GM18907 (cell line): ENCODE results near the gene MSI2.

Experiments used
- ATAC-seq: cut with Tn5 transposase; IDR thresholded peaks from one replicate; pipeline ENCODE4 v1.9.1; 2021; ENCODE audit warnings: mild to moderate bottlenecking, moderate library complexity; ENCODE audit not compliant: unreplicated experiment

MSI2 gene

GRCh38 chr17:57363580-57363979, 107.3 kb downstream of the MSI2 start:
- ATAC-seq = no peak

- no peak for ATAC-seq
Measured at GRCh38 chr17:57363998-57364643, 107.8 kb downstream of the MSI2 start.

- no peak for ATAC-seq
Measured at GRCh38 chr17:57365420-57365819, 109.1 kb downstream of the MSI2 start.

GRCh38 chr17:57366177-57366557, 109.8 kb downstream of the MSI2 start:
- ATAC-seq = no peak

DNA sequence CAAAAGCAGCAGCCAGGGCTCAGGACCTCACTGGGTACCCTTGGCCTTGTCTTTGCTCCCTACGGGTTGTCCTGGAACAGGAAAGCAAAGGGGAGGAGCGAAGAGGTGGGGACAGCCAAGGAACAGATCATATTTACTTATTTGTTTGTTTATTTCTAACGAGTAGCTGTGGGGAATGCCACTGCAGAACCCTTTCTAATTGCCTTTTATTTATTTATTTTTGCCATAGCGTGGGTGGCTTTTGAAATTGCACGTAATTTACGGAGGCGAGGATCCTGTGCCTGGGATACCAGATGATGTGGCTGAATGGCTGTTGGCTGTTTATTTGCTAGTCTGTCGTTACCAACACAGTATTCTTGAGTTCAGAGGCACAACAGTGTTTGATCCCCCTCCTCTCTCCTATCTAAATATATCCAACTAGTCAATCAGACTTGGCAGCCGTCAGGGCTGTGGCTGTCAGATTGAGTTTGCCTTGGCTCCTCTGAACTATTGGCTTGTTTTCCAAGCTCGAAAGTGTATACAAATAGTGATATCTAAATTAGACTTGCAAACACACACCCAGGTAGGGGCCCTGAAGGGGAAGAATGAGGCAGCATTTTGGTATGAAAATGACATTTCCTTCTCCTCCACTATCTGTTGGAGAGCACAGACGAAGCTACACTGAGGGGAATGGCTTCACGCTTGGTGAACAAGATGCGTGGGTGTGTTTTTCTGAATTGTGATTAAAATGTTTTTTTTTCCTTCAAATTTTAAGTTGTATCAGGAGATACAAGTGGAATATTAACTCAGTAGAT, 110.4 kb downstream of the MSI2 start:
- no peak for ATAC-seq

- peak; percentile 54 for ATAC-seq
Measured at GRCh38 chr17:57368637-57369336, 112.5 kb downstream of the MSI2 start.

DNA sequence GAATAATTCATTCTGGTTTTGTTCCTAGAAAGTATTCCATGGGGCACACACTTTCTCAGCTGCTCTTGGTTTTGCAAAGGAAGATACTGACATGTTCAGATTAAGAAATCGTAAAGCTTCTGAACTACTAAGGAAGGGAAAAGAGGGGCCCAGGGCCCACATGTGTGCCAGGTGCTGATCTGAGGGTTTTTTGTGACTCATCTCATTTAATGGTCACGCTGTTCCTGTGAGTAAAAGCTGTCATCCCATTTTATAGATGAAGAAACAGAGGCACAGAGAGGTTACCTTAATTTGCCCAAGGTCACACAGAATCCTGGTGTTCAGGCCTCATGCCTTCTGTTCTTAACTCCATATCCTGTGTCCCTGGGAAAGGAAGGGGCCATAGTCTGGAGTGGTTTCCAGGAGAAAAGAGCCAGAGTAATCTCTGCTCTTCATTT, 113.2 kb downstream of the MSI2 start:
- peak; percentile 37 for ATAC-seq

GRCh38 chr17:57370037-57370581, 113.8 kb downstream of the MSI2 start:
- peak; percentile 71 for ATAC-seq

GRCh38 chr17:57370619-57371018, 114.3 kb downstream of the MSI2 start:
- no peak for ATAC-seq

DNA sequence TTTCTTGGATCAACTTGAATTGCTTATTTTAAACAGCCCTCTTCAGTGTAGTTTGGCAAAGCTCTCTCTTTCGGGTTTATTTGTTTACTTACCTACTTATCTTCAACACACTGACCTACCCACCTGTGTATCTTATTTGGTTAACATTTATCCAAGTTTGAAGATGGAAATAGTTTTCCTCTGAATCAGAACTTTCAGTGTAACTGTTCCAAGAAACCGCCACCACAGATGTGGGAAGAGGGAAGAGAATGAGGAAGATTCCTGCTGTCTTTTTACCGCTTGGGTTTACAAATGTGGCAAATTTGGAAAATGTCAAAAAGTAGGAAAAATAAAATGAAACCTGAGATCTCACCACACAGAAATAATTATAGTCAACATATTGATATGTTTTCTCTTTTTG, 115.8 kb downstream of the MSI2 start:
- no peak for ATAC-seq

DNA sequence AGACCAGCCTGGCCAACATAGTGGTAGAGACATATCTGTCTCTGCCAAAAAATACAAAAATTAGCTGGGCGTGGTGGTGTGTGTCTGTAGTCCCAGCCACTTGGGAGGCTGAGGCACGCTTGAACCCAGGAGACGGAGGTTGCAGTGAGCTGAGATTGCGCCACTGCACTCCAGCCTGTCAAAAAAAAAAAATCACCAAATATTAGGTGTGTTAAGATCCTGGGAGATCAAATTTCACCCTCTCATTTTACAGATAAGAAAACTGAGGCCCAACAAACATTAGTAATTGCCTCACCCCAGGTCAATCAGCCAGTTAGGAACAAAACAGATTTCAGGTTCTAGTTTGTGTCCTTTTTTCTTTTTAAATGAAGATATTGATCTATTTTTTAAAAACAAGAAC, 116.7 kb downstream of the MSI2 start:
- ATAC-seq = no peak

DNA sequence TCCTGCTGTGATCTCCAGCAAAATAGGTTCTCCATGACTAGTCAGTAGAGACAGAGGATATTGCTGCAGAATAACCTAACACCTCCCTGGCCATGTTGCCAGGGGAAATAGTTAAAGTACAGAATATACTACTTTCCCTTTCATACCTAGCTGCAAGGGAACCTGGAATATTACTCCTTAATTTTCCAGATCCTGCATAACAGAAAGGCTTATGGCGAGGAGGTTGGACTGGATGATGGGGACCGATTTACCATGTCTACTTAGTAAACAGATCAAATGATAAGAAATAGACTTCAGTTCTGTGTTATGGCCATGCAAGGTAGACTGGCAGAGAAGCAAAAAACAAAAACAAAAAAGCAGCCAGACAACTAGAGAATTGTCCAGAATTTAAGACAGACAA, 117.4 kb downstream of the MSI2 start:
- ATAC-seq = no peak

- no peak for ATAC-seq
Measured at GRCh38 chr17:57375040-57375769, 118.9 kb downstream of the MSI2 start.

GRCh38 chr17:57375770-57376225, 119.5 kb downstream of the MSI2 start:
- no peak for ATAC-seq

- ATAC-seq = no peak
Measured at GRCh38 chr17:57377094-57377493, 120.8 kb downstream of the MSI2 start.

DNA sequence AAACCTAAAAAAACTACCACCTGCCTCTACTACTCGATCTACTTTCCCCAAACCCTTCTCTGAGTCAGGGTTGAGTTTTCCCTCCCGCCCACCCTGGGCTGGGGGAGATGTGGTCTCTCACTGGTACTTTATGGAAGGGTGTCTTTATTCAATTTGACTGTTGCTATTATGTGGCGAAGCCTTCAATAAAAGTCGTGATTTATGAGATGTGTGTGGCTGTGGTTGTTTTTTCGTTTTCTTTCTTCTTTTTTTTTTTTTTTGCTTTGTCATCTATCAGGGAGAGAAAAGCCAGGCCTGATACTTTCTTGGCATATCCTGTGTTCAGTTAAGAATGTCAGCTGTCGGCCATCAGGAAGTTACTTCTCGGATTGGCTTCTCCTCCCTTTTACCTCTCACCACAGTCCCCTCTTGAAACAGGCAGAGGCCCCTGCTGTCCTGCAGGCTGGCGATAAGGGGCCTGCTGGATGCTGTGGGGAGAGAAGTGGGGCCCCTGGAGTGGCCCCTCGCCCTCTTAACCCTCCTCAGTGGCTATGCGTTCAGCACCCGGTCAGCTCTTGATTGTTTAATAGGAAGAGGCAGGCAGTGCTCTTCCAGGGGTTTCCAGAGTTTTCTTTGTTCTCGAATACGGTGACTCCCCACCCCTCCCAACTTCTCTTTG, 123.0 kb downstream of the MSI2 start:
- no peak for ATAC-seq

DNA sequence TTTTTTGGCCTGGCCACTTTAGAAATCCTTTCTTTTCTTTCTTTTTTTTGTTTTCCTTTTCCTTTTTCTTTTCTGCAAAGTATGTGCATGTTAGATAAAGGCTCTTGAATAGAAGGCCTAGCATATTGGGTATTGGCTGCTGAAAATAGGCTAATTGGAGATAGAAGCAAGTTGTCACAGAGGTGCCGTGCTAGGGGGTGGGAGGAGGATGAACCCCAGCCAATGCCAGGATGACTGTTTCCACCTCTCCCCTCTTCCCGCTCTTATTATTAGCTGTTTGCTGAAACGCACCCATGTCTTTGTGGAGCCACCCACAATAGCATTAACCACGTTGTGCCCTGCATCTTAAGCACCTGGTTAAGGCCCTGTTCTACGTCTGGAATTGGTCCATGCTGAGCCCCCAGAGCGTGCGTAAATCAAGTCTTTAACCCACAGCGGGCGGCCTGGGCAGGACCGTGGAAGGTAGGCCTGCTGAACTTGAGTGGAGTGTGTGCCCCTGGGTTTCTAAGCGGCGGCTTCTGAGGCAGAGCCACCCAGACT, 123.6 kb downstream of the MSI2 start:
- no peak for ATAC-seq

- ATAC-seq = no peak
Measured at GRCh38 chr17:57381498-57381897, 125.2 kb downstream of the MSI2 start.

- no peak for ATAC-seq
Measured at GRCh38 chr17:57384219-57384618, 127.9 kb downstream of the MSI2 start.

- ATAC-seq = no peak
Measured at GRCh38 chr17:57385975-57386374, 129.7 kb downstream of the MSI2 start.
